ENCODE results near the gene IGF2. TPM values are rescaled to one million over a fixed set of nuclear protein-coding genes. Genes with fewer than 3 reads are reported as not detected.

Gene IGF2
- total and polyA plus RNA-seq, 2 of the 8 experiments (the other 6 are each of a cell fraction or from before 2014, with no cell fraction given) = 0.74 to 1.5 TPM

DNA sequence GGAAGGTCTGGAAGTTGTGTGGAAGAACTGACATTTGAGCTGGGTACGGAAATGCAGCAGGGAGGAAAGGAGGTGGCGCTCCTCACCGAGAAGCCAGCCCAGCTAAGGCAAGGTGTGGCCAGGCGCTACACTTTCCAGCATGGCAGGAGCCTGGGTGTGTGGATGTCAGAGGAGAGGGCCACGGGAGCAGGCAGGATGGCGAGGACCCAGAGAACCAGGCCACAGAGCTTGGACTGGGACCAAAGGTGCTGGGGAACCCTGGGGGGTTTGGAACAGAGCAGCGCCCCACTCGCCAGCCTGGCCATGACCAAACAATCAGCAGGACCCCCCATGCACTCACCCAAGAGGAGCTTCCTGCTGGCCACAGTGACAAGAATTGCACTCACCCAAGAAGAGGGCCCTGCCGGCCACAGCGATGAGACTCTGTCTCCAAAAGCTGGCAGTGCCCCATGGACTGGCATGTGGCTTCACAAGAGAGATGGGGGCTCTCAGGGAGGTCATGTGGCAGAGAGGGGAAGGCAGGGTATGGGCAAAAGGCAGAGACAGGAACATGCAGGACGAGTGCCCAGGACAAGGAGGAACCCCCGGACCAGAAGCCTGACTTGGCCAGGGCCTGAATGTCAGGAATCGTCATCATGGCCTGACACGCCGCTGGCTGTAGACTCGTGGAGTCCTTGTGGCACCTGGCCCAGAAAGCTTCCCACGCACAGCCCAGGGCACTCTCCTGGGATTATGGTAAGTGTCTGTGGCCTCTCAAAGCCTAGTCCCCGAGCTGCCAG is 45.4 kb downstream of the IGF2 start:
- Histone ChIP-seq H4K8ac (ENCODE audit: extremely low read depth, insufficient read depth, low read length) (no peak overlapping the region; the same call in 1 of the 2 replicates), H3K23me2 (ENCODE audit: low read depth, low read length) (no peaks in the 10 kb centered on the region), H3K4me3 (ENCODE audit: extremely low read depth in 1 of 4, insufficient read depth in 2 of 4, low read depth in 3 of 4, low read length in 4 of 4) (no peak overlapping the region), H2BK120ac (replicated peaks; ENCODE audit: low read depth, low read length) (no peak overlapping the region), H3K18ac (ENCODE audit: extremely low read depth, low read length) (peak overlapping the region; percentile 32; the same call in 1 of the 2 replicates), H2BK12ac (ENCODE audit: low read depth, low read length) (peak overlapping the region; percentile 60; the same call in 1 of the 2 replicates), H3K36me3 (ENCODE audit: control insufficient read depth in 2 of 4, insufficient read depth in 4 of 4, low read length in 3 of 4) (no peaks in the 10 kb centered on the region), H3K79me2 (ENCODE audit: control insufficient read depth in 1 of 2, insufficient read depth in 2 of 2, low read length in 2 of 2) (no peaks in the 10 kb centered on the region), H2AK5ac (ENCODE audit: low read depth, low read length) (0 out of 2 replicates have a peak overlapping the region, but pooled peaks have one; percentile 86), H3K56ac (replicated peaks; ENCODE audit: insufficient read length, low read depth, low read length) (no peak overlapping the region), H3K9me3 (ENCODE audit: insufficient read depth in 2 of 2, low read depth in 1 of 2, low read length in 1 of 2) (no peaks in the 10 kb centered on the region; a peak in 1 of 4 replicates), H2AFZ (ENCODE audit: low read length) (no peak overlapping the region), H2BK20ac (ENCODE audit: low read length) (no peak overlapping the region), H4K91ac (replicated peaks; ENCODE audit: insufficient read length, low read length) (no peak overlapping the region), H4K20me1 (replicated peaks in 1 of 2; ENCODE audit: control insufficient read depth in 1 of 2, insufficient read depth in 2 of 2, low read length in 2 of 2) (peaks cover 0 to 1% of the 10 kb centered on the region in 2 experiments), H3K4me2 (ENCODE audit: insufficient read depth in 1 of 2, low read depth in 2 of 2, low read length in 2 of 2) (no peak overlapping the region), H3K23ac (ENCODE audit: insufficient read length) (no peak overlapping the region), H3K9ac (replicated peaks in 1 of 4; ENCODE audit: extremely low read depth in 1 of 4, low read depth in 3 of 4, low read length in 3 of 4) (no peak overlapping the region), H3K79me1 (ENCODE audit: low read depth, low read length) (no peaks in the 10 kb centered on the region), H3K27ac (ENCODE audit: low read depth, low read length) (no peak overlapping the region), H2BK5ac (ENCODE audit: low read depth, low read length) (no peak overlapping the region), H3K4ac (replicated peaks; ENCODE audit: insufficient read length, low read depth, low read length) (no peak overlapping the region), H2BK15ac (ENCODE audit: low read length) (0 out of 2 replicates have a peak overlapping the region, but pooled peaks have one; percentile 61), H4K5ac (ENCODE audit: insufficient read length, low read depth, low read length) (no peak overlapping the region), H3K27me3 (replicated peaks in 1 of 4; ENCODE audit: control insufficient read depth in 3 of 4, extremely low read depth in 1 of 4, insufficient read depth in 3 of 4, low read length in 3 of 4) (peaks cover 0 to 3% (median 0%) of the 10 kb centered on the region in 4 experiments; a peak in 1 of 7 replicates), H3K14ac (ENCODE audit: insufficient read length) (no peak overlapping the region), H3K4me1 (replicated peaks in 1 of 4; ENCODE audit: control insufficient read depth in 3 of 4, insufficient read depth in 4 of 4, low read length in 3 of 4) (peaks cover 0 to 22% (median 14%) of the 10 kb centered on the region in 4 experiments; a peak in 6 of 7 replicates)
- WGBS, 2 experiments (ENCODE audit: extremely low coverage in 1 of 2, insufficient coverage in 1 of 2, insufficient read length in 1 of 2, insufficient replicate concordance in 2 of 2, low coverage in 1 of 2, low lambda C conversion rate in 2 of 2, missing lambda C conversion rate in 1 of 2) = 88% methylated on average over 17 of the region's 18 CpGs; no CpG with 5 or more reads in 1 of the 2 experiments
- no peak for DNase-seq (ENCODE audit: low read depth in 1 of 2, low spot score in 2 of 2)
- ChIA-PET POLR2A (ENCODE audit: partially characterized antibody) (interaction anchor here (0.6 kb wide), 1 partner anchor 17 kb away, joined by 3 read pairs; no protein-coding TSS in a partner anchor), CTCF (ENCODE audit: partially characterized antibody) (interaction anchor here (0.6 to 8.3 kb wide), 9 partner anchors 16 to 299 kb away, joined by 3 to 80 read pairs (median 4); no protein-coding TSS in a partner anchor)
- no peak for FAIRE-seq
- TF ChIP-seq POLR2AphosphoS5 (IDR thresholded peaks at IDR 0.05; ENCODE audit: low read depth, low read length) = no peak
- TF ChIP-seq RAD21 (IDR thresholded peaks at IDR 0.05 in 1 of 2, conservative IDR thresholded peaks at IDR 0.05 in 1 of 2; ENCODE audit: low read depth in 2 of 2, low read length in 2 of 2) = no peak
- TF ChIP-seq RXRA (IDR thresholded peaks at IDR 0.05; ENCODE audit: insufficient read depth, low read depth, low read length) = no peak
- no peak for TF ChIP-seq RFX5 (IDR thresholded peaks at IDR 0.05; ENCODE audit: borderline replicate concordance, low read depth, low read length)
- TF ChIP-seq TBP (IDR thresholded peaks at IDR 0.05; ENCODE audit: low read depth, low read length) = no peak
- no peak for TF ChIP-seq SP4 (IDR thresholded peaks at IDR 0.05; ENCODE audit: low read length)
- TF ChIP-seq SUZ12 (IDR thresholded peaks at IDR 0.05; ENCODE audit: low read length) = no peak
- no peak for TF ChIP-seq SIX5 (IDR thresholded peaks at IDR 0.05; ENCODE audit: low read depth, low read length)
- TF ChIP-seq KDM1A (IDR thresholded peaks at IDR 0.05; ENCODE audit: borderline replicate concordance, low read length) = no peak
- no peak for TF ChIP-seq CEBPB (IDR thresholded peaks at IDR 0.05; ENCODE audit: low read depth, low read length)
- TF ChIP-seq EZH2 (IDR thresholded peaks at IDR 0.05; ENCODE audit: low read depth, low read length, severe bottlenecking) = no peak
- TF ChIP-seq POLR2A (IDR thresholded peaks at IDR 0.05; ENCODE audit: control extremely low read depth in 1 of 2, low read depth in 2 of 2, low read length in 2 of 2) = no peak
- TF ChIP-seq TCF12 (IDR thresholded peaks at IDR 0.05; ENCODE audit: low read depth, low read length) = no peak

Measured in H1 (cell line).